Measurements from ENCODE around the gene PRKG1. TPM values are rescaled to one million over a fixed set of nuclear protein-coding genes. Genes with fewer than 3 reads are reported as not detected.

The PRKG1 gene
- total RNA-seq, 1 experiment from 2014 or later: 0.09 TPM

DNA sequence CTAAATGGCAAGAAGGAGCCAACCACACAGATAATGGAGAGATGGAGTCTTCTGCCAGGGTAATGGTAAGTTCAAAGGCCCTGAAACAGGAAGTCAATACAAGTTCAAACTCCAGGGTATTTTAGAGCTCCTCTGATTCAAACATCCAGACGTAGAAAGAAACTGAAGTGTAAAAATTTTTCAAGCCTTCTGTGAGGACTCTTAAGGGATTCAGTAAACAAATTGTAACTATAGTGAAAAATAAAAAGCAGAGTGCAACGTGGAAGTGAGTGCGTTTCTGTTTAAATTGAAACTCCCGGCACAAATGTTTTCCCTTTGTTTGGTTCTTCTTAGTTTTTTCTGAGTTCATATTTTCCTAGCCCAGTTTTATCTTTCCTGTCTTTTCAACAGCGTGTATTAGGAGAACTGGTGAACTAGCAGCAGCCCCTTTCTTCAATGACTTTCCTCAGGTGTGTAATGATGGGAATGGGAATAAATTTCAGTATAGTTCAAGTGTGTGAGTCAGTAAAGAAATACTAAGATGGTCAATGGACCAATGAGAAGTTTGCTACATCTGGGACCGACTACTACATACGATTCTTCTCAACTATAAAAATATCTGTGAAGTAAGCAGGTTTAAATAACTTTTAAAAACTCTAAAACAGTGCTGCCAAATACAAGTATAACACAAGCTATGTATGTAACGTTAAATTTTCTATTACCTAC, 326.3 kb downstream of the PRKG1 start:
- BruUV-seq (replicated peaks): no TSS peak
- Mint-ChIP-seq H3K4me1 (ENCODE audit: low read depth, unreplicated experiment) (no peaks in the 10 kb centered on the region), H3K36me3 (ENCODE audit: insufficient read depth, unreplicated experiment) (no peaks in the 10 kb centered on the region), H3K27me3 (ENCODE audit: insufficient read depth, unreplicated experiment) (peaks cover 6% of the 10 kb centered on the region), H3K27ac (ENCODE audit: unreplicated experiment) (no peak overlapping the region), H3K9me3 (ENCODE audit: unreplicated experiment) (no peaks in the 10 kb centered on the region), H3K4me3 (ENCODE audit: unreplicated experiment) (no peak overlapping the region)
- no peak for DNase-seq
- H3K36me3 ChIP-seq (ENCODE audit: control insufficient read depth, insufficient read depth, low read length): no peaks in the 10 kb centered on the region
- intact Hi-C loops (cut with micrococcal nuclease; ENCODE audit: unreplicated experiment): no loop called here
- H3K9me3 ChIP-seq: no peaks in the 10 kb centered on the region
- no peaks in the 10 kb centered on the region for H3K27me3 ChIP-seq (replicated peaks; ENCODE audit: control insufficient read depth, insufficient read depth, low read length)
- CTCF ChIA-PET: no interaction called here
- H3K4me1 ChIP-seq: no peaks in the 10 kb centered on the region
- POLR2A ChIA-PET: no interaction called here
- H3K4me3 ChIP-seq (ENCODE audit: low read depth, low read length): no peak overlapping the region
- TF ChIP-seq, protein P1, sequence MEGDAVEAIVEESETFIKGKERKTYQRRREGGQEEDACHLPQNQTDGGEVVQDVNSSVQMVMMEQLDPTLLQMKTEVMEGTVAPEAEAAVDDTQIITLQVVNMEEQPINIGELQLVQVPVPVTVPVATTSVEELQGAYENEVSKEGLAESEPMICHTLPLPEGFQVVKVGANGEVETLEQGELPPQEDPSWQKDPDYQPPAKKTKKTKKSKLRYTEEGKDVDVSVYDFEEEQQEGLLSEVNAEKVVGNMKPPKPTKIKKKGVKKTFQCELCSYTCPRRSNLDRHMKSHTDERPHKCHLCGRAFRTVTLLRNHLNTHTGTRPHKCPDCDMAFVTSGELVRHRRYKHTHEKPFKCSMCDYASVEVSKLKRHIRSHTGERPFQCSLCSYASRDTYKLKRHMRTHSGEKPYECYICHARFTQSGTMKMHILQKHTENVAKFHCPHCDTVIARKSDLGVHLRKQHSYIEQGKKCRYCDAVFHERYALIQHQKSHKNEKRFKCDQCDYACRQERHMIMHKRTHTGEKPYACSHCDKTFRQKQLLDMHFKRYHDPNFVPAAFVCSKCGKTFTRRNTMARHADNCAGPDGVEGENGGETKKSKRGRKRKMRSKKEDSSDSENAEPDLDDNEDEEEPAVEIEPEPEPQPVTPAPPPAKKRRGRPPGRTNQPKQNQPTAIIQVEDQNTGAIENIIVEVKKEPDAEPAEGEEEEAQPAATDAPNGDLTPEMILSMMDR (IDR thresholded peaks at IDR 0.05; ENCODE audit: insufficient read depth in 1 of 2, low read depth in 1 of 2, low read length in 1 of 2, severe bottlenecking in 1 of 2, unreplicated experiment in 1 of 2): no peak

DNA sequence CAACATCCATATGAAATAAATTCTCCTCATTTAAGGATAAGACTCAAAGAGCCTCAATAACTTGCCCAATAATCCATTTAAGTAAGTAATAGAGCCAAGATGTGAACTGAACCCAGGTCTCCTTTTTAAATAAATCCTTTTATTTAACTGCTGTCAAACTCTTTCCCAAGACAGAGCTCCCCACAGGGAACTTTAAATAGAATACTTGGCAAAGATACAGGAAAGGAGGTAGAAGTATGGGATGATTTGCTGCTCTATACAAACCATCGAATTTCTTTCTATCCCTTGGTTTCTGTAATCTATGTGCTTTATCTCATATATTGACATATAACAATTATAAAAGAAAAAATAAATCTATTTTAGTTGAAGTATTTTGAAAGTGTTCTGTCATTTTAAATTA, 329.2 kb downstream of the PRKG1 start:
- POLR2A ChIA-PET: no interaction called here
- no peak overlapping the region for H3K27ac Mint-ChIP-seq (ENCODE audit: unreplicated experiment)
- H3K27me3 ChIP-seq (replicated peaks; ENCODE audit: control insufficient read depth, insufficient read depth, low read length): no peaks in the 10 kb centered on the region
- peaks cover 6% of the 10 kb centered on the region for H3K27me3 Mint-ChIP-seq (ENCODE audit: insufficient read depth, unreplicated experiment)
- no peak overlapping the region for H3K4me3 ChIP-seq (ENCODE audit: low read depth, low read length)
- no TSS peak for BruUV-seq (replicated peaks)
- no peaks in the 10 kb centered on the region for H3K36me3 ChIP-seq (ENCODE audit: control insufficient read depth, insufficient read depth, low read length)
- intact Hi-C loops (cut with micrococcal nuclease; ENCODE audit: unreplicated experiment): no loop called here
- CTCF ChIA-PET: no interaction called here
- no peaks in the 10 kb centered on the region for H3K4me1 Mint-ChIP-seq (ENCODE audit: low read depth, unreplicated experiment)
- no peaks in the 10 kb centered on the region for H3K9me3 Mint-ChIP-seq (ENCODE audit: unreplicated experiment)
- no peaks in the 10 kb centered on the region for H3K4me1 ChIP-seq
- DNase-seq: no peak
- TF ChIP-seq, protein P1 (IDR thresholded peaks at IDR 0.05; ENCODE audit: insufficient read depth in 1 of 2, low read depth in 1 of 2, low read length in 1 of 2, severe bottlenecking in 1 of 2, unreplicated experiment in 1 of 2): no peak
- no peaks in the 10 kb centered on the region for H3K36me3 Mint-ChIP-seq (ENCODE audit: insufficient read depth, unreplicated experiment)
- no peak overlapping the region for H3K4me3 Mint-ChIP-seq (ENCODE audit: unreplicated experiment)
- H3K9me3 ChIP-seq: no peaks in the 10 kb centered on the region

DNA sequence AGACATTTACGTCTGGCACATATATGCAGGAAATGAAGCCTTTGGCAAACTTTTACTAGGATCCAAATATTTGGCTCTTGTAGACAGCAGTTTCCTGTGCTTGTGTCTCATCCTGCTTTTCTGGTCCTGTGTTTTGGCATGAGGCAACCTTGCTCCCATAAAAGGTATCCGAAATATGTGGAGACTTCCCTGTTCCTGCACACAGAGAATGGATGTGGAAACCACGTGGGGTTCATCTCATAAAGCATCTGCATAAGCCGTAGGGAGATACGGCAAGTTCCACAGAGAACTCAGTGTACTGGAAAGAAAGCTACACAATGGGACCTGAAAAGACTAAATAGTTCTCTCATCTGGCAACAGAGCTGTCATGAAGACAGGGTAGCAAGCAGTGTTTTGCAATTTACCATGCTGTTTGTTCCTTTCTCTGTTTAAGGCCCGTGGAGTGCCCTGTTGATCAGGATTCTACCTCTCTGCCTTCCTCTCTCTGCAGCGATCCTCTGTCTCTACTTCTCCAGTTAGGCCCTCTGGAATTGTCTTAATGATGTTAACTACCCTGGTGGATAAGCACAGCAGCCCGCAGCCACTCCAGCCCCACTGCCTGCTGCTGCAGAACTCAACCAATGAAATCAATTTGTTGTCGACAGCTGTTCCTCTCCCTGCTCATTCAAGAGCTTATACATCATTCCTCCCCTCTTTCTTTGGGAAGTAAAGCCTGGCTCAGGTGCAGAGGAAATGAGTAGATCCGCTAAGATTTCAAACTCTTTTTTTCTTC, 331.5 kb downstream of the PRKG1 start:
- Mint-ChIP-seq H3K9me3 (ENCODE audit: unreplicated experiment) (no peaks in the 10 kb centered on the region), H3K4me1 (ENCODE audit: low read depth, unreplicated experiment) (no peaks in the 10 kb centered on the region), H3K4me3 (ENCODE audit: unreplicated experiment) (no peak overlapping the region), H3K36me3 (ENCODE audit: insufficient read depth, unreplicated experiment) (no peaks in the 10 kb centered on the region), H3K27ac (ENCODE audit: unreplicated experiment) (no peak overlapping the region), H3K27me3 (ENCODE audit: insufficient read depth, unreplicated experiment) (peaks cover 6% of the 10 kb centered on the region)
- no peaks in the 10 kb centered on the region for H3K36me3 ChIP-seq (ENCODE audit: control insufficient read depth, insufficient read depth, low read length)
- intact Hi-C loops (cut with micrococcal nuclease; ENCODE audit: unreplicated experiment): no loop called here
- no peak for DNase-seq
- no peaks in the 10 kb centered on the region for H3K27me3 ChIP-seq (replicated peaks; ENCODE audit: control insufficient read depth, insufficient read depth, low read length)
- H3K4me3 ChIP-seq (ENCODE audit: low read depth, low read length): no peak overlapping the region
- H3K9me3 ChIP-seq: no peaks in the 10 kb centered on the region
- H3K4me1 ChIP-seq: no peaks in the 10 kb centered on the region
- no TSS peak for BruUV-seq (replicated peaks)
- TF ChIP-seq, protein P1 (IDR thresholded peaks at IDR 0.05; ENCODE audit: insufficient read depth in 1 of 2, low read depth in 1 of 2, low read length in 1 of 2, severe bottlenecking in 1 of 2, unreplicated experiment in 1 of 2): no peak
- ChIA-PET POLR2A (no interaction called here), CTCF (no interaction called here)

All from Caco-2 (cell line).